ENCODE measurements around the gene MANSC4.

Gene MANSC4

DNA sequence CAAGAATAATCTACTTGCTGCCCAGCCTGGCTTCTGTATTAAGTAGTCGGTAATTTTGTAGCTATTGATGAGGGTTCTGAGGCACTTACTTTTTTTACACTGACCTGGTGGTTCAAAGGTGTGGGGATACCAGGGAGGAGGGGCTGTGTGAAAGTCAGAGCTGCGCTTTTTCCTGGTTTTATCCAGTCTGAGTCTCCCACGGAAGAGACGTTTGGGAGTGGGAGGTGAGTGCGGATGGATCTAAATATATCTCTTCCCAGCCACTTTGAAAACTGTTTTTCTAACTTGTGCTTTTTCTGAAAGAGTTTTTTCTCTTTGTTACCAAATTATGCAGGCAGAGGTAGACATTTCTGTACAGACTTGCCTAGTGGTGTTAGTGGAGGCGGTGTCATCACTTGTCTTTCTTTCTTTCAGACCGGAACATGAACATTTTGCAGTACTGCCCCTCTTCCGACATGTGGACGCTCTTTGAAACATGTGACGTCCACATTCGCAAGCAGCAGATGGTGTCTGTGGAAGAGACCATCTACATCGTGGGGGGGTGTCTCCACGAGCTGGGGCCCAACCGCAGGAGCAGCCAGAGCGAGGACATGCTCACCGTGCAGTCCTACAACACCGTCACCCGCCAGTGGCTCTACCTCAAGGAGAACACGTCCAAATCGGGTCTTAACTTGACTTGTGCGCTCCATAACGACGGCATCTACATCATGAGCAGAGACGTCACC is 17.4 kb upstream of the MANSC4 start:
- no peak for DNase-seq

GRCh38 chr12:27796128-27796527 is 16.1 kb upstream of the MANSC4 start:
- no peak for DNase-seq

GRCh38 chr12:27794818-27795584 is 15.0 kb upstream of the MANSC4 start:
- no peak for DNase-seq

- DNase-seq: no peak
Observed at GRCh38 chr12:27790179-27790578, 10.1 kb upstream of the MANSC4 start.

DNA sequence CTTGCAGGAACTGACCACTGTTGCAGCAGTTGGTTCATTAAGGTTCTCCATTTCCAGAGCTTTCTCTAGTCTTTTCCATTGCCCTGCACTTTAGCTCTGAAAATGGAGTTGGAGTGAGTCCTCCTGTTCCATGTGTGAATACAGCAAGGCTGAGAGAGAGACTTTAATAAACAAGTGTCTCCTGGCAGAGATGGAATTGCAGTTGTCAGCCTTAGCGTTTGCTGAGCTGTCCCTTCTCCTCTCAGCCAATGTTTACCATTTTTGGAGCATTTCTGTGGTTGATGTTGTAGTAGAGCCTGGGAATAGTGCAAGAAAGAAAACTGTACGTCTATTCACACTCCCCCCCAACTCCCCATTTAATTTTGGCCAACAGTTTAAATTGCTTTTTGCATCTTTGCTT is 7.5 kb upstream of the MANSC4 start:
- DNase-seq: no peak

GRCh38 chr12:27785882-27786570 is 6.0 kb upstream of the MANSC4 start:
- DNase-seq: peak; percentile 85

DNA sequence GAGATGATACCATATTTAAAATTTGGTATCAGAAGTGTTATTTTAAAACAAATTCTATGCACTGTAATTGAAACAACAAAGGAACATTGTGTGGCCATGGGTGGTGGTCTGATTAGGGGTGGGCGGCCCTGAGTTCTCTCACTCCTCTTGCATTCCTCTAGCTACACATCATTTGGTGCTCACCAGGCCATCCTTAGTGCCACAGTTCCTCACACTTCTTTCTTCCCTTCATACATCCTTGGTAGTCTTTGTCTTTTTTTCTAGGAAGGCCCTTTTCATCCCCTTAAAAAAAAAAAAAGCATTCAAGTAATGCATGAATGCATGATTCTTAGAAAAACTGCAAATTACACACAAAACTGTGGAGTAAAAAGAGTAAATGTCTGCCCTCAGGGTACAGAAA is 2.4 kb upstream of the MANSC4 start:
- no peak for DNase-seq

DNA sequence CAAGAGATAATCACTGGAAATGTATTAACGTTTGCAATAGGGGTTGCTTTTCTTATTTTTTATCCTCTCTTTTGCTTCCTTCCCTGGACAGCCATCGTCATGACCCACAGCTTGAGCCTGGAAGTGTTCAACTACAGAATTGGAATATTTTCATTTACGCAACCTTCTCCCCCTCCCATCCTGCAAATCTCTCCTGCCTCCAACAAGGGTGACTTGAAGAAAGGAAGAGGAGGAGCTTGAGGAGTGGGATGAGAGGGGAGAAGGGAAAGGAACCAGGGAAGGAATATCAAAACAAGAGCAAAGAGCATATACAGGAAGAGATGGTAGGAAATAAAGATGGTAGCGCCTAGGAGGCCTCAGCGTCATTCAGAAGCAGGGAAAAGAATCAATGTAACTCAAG is 1.6 kb upstream of the MANSC4 start:
- no peak for DNase-seq

GRCh38 chr12:27780612-27781408 is 774 bp upstream of the MANSC4 start:
- peak; percentile 56 for DNase-seq

- DNase-seq: no peak
Observed at GRCh38 chr12:27779416-27779919, 568 bp downstream of the MANSC4 start.

- no peak for DNase-seq
Observed at GRCh38 chr12:27778206-27778605, 1.8 kb downstream of the MANSC4 start.

GRCh38 chr12:27777141-27777540 is 2.9 kb downstream of the MANSC4 start:
- no peak for DNase-seq

- peak; percentile 37 for DNase-seq
Observed at GRCh38 chr12:27772328-27773049, 7.5 kb downstream of the MANSC4 start.

DNA sequence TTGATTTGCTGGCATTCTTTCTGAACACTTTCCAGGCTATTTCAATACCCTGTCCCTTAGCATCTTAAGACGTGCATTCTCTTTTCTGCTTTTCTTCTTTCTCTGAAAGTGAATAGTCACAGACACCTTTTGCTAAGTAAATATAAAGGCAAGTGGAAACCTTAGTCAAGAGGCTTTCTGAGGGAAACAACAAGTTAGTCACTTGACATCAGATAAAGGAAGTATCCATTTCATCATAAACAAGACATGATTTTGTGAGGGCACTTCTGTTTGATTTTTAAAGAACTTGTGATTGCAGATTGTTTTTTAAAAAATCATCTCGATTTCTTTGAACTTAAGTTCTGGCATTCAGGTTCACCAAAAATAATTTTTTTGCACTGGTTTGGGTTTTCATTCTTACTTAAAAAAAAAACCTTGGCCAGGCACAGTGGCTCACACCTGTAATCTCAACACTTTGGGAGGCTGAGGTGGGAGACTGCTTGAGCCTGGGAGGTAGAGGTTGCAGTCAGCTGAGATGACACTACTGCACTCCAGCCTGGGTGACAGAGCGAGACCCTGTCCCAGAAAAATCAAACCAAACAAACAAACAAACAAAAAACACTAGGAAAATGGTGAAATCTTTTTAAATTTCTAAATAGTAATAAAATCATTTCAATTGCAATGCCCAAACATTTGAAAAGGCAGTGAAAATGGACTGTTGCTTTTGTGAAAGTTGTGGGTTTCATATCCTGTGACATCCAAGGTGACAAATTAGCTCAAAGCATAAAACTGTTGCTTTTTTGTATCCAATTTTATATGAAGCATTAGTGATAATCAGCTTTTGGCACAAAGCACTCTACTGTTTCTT is 8.3 kb downstream of the MANSC4 start:
- no peak for DNase-seq

DNA sequence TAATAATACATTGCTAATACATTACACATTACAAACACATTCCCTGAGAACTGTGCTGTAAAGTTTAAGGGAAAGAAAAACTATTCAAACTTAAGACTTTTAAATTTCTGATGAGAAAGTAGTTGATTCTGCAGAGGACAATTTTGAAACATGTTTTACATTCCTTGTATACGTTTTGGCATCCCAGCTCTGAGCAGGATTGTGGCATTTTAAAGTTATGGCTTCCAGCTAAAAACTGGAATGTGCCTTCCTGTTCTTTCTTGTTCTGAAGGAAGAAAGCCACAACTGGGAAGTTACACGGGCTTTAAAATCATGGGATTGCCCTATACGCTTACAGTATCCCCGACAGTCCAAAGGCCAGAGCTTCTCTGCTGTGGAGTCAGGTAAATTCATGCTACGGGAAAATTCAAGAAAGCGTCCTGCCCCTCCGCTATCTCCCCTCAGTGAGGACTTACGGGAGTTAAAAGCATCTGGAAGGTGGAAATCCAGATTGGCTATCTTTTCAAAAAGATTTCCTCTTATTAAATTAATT is 10.8 kb downstream of the MANSC4 start:
- DNase-seq: no peak

GRCh38 chr12:27766587-27766986 is 13.4 kb downstream of the MANSC4 start:
- no peak for DNase-seq

DNA sequence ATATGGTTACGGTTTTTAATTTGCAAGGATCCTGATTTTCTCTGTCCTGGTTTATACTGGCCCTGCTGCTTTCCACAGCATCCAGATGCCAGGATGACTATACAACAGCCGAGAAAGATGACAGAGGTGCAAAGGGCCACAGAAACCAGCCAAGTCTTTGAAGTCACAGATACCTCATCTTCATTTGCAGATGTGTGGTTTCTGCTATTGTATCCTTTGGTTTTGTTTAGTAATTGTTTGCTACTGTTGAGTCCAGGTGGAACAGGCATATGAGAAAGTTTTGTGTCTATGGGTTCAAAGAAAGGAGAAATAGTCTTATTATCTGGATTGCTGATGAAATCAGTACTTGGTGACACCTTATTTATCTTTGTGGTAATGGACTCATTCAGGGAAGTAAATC is 17.3 kb downstream of the MANSC4 start:
- DNase-seq: no peak

DNA sequence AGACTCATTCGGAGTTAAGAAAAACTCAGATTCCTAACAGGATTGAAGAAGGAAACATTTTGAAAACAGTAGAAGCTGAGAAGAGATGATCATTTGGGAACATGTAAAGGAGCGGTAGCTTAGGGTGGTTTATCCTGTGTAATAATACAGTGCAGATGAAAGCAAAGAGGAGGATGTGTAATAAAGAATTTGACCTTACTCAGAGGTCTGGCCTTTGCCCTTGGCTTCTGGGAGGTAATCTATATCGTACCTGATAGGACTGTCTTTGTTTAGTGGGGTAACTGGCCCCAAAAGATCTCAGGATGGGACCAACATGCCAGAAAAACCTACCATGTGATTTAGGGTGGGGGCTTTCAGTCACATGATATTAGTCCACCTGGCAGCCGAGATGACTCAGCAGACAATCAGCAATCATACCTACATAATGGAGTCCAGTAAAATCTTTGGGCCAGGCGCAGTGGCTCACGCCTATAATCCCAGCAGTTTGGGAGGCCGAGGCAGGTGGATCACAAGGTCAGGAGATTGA is 23.3 kb downstream of the MANSC4 start:
- no peak for DNase-seq

GRCh38 chr12:27754795-27755194 is 25.2 kb downstream of the MANSC4 start:
- no peak for DNase-seq

GRCh38 chr12:27751386-27752047 is 28.5 kb downstream of the MANSC4 start:
- DNase-seq: no peak
